ENCODE measurements around the gene MACROD2.

DNA sequence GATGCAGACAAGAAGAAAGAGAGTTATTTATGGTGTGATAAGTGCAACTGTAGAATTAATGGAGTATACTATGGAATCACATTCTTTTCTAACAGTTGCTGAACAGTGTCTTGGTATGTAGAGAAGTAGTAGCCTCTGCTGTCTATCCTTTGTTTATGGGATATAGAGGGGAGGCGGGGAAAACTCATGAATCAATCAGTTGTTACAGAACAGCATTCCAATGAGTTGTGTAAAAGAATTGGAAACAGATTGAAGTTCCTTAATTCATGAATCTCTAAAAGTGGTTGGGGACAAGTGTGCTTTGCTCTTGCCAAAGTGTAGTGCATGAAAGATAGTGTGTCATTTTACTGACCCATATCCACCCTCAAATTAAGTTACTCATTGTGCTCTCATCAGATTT is 264.4 kb downstream of the MACROD2 start:
- TF ChIP-seq, protein P1, sequence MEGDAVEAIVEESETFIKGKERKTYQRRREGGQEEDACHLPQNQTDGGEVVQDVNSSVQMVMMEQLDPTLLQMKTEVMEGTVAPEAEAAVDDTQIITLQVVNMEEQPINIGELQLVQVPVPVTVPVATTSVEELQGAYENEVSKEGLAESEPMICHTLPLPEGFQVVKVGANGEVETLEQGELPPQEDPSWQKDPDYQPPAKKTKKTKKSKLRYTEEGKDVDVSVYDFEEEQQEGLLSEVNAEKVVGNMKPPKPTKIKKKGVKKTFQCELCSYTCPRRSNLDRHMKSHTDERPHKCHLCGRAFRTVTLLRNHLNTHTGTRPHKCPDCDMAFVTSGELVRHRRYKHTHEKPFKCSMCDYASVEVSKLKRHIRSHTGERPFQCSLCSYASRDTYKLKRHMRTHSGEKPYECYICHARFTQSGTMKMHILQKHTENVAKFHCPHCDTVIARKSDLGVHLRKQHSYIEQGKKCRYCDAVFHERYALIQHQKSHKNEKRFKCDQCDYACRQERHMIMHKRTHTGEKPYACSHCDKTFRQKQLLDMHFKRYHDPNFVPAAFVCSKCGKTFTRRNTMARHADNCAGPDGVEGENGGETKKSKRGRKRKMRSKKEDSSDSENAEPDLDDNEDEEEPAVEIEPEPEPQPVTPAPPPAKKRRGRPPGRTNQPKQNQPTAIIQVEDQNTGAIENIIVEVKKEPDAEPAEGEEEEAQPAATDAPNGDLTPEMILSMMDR (IDR thresholded peaks at IDR 0.05; ENCODE audit: insufficient read depth, low read length, poor library complexity, severe bottlenecking) = no peak
- TF ChIP-seq EZH2phosphoT487 (conservative IDR thresholded peaks at IDR 0.05; ENCODE audit: low read length) = no peak
